ENCODE measurements around the gene DAD1.

The DAD1 gene

DNA sequence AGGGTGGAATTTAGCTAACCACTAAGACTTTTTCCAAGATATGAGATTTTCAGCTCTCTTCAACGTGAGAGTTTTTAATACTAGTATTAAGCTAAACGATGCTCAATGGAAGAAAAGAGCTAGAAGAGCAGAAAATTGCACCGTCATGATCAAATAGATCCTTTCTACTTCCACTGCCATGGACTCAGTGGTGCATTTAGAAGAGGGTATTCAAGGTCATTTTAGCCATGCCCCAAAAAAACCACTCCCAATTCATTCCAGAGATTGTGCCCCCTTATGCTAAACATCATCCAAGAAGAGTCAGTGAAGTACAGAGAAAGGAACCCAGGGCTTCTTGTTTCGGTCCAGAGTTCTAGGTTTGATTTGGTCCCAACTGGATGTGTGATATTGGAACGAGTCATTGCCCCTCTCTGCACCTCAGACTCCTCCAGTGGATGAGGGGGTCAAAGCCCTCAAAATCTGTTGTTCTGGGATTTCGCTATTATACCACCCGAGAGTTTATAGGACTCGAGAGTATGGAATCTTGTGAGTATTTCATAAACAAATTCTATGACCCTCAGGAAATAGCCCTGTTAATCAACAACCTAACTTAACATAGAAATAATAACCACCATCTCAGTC lies 55.2 kb downstream of the DAD1 start:
- DNase-seq: no peak

DNA sequence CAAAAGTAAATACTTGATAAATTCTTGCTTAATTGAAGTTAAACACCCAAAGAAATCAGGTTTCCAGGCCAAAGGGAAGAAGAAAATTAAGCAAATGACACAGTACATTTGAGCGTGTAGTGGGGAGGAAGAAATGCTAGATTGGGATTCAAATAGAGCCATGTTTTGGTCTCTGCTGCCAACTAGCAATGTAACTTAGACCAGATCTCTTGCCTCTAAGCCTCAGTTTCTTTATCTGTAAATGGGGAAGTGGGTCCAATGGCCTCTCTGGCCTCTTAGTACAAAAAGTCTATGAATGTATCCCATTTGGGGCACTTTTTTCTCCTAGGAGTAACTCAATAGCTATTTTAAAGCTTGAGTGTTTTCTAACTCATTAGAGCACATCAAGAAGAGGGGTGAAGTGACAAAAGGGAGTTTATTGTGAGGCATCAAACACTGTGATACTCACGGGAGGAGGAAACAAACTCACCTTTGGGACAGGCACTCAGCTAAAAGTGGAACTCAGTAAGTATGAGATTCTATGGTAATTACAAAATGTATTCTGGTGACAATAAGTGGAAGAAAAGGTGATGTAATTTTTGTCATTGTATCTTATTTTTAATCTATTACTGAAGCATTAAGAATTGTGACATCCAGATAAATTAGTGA lies 55.8 kb downstream of the DAD1 start:
- no peak for DNase-seq

DNA sequence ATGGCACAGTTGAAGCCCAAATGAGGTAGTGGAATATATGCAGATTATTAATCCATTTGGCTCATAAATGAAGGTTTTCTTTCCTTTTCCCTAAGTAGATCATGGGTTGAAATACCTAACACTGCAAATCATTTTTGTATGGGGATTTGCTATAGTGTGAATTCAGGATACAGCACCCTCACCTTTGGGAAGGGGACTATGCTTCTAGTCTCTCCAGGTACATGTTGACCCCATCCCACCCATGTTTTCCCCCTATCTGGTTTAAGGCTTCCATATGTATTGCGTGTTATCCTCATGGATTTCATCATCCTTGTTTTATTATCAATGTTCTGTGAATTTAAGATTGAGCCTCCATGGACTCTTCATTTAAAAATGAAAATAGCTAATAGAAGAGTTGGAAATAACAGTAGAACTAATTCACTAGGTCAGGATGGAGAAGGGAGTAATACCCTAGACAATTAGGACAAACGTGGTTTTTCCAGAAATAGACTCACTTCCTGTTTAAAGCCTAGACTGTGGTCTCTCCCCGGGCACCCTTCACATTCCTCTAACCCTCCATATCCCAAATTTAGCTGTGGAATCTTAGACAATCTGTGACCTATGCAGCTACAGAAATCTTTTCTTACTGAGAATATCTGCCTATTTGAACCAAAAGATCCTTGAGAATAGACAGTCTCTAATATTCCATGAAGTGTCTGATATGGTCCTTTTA lies 56.5 kb downstream of the DAD1 start:
- no peak for DNase-seq

DNA sequence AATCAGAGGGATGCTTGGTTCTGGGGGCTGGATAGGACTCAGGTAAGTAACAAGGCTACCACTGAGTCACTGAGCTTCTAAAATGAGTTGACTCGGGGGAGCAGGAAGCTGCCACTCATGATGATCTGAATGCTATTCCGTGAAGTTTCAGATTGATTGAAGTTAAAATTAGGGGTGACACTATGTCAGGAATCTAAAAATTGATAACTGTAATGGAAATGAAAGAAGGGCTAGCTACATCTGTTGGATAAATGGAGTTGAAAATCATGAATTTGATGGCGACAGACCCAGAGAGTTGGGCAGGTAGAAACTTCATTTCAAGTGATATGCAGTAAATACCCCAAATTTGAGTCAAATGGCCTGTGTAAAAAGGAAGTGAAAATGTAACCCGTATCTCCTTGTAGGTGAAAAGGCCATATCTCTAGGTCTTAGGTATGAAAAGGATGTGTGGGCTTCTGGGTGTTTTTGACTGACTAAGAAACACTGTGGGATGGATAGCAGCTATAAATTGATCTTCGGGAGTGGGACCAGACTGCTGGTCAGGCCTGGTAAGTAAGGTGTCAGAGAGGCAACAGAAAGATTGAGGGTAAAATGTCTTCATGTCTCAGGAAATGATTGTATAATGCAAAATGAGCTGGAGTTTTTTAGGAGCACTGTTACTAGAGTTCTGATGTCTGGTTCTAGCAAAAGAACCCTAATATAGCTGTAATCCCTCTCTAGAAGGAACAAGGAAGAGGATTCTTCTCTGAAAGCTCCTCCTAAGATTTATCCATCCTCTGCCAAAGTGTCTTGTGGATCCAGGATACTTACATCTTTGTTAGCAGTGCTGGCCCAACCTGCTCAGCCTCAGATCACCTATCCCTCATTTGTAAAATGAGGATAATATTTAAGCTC lies 57.3 kb downstream of the DAD1 start:
- DNase-seq: no peak

DNA sequence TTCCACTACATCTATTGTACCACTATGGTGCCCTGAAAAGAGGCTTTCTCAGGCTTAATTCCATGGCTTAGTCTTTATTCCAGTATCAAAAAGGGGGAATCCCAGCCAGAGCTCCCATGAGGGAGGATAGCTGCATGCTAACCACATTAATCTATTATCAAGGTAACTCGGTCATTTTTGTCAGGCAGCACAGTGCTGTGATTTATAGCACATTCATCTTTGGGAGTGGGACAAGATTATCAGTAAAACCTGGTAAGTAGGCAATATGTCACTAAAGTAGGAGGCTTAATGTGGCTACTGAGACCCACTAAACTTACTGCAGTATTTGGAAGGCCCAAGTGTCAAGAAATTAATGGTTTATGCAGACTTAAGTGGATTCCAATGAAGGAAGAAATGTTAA lies 58.9 kb downstream of the DAD1 start:
- DNase-seq: no peak

DNA sequence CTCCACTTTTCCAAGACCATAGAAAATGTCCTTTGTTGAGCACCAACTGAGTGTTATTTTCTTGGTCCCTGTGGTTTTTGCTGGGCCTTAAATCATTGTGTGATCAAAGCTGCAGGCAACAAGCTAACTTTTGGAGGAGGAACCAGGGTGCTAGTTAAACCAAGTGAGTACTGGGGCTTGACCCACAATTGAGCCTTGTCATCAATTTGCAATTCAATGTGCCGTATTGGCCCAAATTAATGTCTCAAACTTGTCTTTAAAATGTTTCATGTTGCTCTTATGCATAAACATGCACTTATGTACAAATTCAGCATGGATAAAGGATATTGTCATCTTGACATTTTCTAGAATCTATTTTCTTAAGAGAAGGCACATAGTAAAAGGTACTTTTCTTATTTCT lies 62.3 kb downstream of the DAD1 start:
- no peak for DNase-seq

DNA sequence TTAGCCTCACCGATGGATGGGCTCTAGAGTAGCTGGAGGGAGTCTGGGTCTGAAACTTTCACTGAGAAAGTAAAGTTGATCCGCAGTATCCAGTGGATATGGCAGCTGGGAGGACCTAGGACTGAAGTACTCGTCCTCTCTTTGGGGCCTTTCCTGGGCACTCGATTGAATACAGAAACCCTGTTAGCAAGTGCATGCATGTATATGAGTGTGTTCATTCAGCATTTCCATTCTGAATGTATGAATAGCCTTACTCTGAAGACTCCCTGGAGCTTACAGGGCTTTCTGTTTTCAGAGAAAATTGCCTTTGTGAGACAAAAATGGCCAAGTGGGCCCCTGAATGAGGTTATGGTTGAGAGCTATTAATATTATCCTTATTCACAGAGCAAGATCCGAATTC lies 62.8 kb downstream of the DAD1 start:
- no peak for DNase-seq

DNA sequence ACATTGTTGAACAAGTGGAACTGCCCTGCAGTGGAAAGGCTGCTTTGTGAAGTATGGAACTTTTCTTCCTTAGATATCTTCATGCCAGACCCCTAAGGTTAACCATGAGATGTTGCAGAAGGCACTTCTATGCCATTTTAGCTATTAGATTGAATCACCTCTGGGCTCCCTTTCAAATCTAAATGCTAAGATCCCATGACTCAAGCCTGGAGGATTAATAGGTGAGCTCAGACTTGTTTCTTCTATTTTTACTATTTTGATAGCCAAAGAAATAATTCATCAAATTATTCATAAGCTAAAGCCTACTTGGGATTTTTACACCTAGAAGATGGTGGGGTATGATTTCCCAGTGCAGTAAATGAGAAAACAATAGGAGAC lies 64.3 kb downstream of the DAD1 start:
- no peak for DNase-seq

DNA sequence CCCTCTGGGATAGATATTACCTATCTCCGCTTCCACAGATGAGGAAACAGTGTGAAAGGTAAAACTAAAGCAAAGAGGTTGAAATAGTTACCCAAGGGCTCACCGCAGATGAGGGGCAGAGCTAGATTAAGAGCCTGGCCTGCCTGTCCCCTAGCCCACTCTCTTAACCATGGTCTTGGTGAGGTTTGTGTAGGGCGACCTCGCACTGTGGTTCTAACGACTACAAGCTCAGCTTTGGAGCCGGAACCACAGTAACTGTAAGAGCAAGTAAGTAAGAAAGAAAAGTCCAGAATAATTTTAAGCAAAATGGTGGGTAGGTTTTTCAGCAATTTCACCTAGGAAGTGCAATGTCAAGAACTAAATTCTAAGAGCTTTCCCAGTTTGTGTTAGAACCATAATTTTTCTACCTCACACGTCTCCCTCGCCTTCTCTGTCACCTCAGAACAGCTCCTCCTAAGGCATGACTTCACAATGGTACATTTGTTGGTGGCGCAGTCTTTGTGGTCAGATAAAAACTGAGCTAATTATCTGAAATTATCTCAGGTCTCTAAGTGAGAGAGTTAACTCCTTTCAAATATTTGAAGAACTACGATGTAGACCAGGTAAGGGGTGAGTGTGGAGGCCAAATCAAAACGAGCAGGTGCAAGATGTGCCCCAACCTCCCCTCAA lies 64.8 kb downstream of the DAD1 start:
- no peak for DNase-seq

DNA sequence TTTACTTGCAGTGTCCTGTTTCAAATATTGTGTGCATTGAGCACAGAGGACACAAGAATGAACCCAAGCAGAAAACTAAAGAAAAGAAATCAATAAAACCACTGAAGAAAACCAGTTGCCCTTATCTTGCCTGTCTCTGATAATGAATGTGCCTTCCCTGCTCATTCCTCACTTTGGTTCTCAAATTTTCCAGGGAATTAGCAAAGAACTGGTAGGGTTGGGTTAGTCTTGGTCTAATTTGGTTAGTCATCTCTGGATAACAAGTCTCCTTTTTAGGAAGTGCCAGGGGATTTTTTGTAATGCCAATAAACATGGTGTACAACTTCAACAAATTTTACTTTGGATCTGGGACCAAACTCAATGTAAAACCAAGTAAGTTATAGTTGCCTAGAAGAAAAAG lies 65.7 kb downstream of the DAD1 start:
- no peak for DNase-seq

DNA sequence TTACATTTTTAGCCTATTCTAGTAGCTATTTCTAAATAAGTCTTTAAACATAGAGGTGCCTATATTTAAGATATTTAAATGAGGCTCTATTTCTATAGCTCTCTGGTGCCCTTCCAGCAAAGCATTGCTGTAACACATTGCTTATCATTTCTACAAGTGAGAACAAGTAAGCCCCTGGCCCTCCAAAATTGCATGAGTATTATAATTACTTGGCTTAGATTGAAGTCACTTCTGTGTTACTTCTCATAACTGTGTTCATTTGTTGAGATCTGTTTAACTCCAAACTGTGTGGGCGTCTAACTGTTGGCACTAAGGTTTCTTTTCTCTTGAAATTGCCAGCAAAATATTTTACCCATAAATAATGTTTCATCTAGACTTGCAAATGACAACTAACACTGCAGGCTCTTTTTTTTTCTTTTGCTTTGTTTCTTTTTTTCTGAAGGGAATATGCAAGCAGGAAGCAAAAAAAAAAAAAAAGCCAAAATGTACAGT lies 66.5 kb downstream of the DAD1 start:
- no peak for DNase-seq

DNA sequence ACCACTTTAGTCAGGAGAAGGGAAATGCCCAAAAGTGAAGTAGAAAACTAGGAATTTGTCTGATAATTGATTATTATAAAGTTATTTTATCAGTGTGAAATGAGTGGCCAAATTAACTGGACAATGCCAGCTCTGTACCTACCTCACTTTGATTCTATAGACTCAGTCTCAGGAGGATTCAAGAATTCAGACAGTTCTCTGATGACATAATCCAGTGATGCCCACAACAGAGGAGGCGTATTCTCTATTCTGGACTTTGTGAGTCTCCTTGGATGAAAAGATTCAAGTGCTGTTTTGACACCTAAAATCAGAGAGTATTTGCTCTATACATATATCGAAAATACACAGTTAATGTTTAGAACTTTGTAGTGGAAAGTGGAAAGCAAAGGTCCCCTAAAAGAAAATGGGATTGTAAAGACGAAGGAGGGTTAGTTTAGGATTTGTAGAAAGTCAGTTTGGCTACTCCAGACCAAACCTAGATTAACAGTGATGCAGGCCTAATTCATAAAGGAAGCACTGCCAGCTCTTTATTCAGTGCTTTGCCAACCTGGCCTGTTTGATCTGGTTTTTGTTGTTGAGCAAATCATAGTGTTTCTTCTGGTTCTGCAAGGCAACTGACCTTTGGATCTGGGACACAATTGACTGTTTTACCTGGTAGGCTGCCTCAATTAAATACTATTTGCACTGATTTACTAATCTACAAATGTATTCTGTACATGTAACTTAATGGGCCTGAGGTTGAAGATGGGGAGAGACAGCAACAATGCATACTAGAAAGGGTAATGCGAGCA lies 67.4 kb downstream of the DAD1 start:
- no peak for DNase-seq

DNA sequence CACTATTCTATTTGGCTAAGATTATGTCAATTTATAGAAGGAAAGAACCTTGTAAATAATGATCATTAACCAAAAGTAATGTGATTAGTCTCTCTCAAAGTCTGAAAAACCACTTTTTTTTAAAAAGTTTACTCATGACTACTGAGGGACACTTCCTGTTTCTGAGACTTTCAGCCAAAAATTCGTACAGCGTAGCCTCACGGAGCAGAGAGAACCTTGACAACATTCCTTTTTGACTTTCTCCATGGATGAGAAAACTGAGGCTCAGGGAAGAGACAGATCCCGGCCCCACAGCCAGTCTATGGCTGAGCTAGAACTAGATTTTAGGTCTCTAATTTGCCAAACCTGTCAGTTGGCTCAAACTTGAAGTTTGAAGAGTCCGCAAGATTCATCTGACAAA lies 68.2 kb downstream of the DAD1 start:
- no peak for DNase-seq

DNA sequence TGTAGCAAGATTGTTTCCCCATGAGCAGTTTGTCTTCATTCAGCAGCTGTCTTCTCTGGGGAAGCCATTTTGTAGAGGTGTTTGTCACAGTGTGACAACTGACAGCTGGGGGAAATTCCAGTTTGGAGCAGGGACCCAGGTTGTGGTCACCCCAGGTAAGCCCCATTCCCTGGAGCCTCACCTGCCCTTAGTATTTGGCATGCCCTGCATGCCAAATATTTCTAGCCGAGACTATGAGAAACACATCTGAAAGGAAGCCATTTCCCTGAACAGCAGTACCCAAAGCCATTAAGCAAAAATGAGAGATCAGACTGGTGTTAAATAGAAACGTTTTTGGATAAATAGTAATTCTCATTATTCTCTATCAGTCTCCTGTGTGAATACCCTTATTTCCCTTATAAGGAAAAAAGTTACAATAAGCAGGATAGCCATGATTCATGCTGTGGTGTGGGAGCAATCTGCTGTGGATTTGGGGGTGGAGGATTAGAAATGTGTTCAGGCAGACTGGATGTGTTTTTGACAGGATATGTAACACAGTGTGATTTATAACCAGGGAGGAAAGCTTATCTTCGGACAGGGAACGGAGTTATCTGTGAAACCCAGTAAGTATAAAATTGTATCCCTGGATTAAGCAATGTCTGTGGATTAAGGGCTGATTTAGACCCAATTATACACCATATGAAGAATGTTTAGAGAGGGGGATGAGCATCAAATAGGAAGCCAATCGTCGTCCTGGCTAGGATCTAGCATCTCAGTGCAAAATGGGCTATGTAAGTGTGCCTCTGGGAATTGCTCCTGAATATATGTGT lies 68.9 kb downstream of the DAD1 start:
- no peak for DNase-seq

DNA sequence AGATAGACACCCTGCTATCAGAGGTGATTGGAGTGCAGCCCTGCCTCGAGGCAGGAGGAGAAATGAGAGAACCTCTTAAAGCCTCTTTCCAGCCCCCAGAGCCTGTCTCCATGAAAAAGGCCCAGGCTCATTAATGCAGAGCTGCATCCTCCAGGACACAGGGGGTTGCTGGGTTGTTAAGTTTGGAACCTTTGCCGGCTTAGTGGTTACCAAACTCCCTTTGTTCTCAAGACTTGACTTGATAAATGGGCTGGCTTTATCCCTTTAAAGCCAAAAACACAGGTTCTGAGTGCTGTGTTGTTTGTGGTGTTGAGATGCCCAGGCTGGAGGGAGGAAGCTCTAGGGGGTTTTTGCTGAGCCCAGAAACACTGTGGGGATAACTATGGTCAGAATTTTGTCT lies 71.0 kb downstream of the DAD1 start:
- DNase-seq: no peak

DNA sequence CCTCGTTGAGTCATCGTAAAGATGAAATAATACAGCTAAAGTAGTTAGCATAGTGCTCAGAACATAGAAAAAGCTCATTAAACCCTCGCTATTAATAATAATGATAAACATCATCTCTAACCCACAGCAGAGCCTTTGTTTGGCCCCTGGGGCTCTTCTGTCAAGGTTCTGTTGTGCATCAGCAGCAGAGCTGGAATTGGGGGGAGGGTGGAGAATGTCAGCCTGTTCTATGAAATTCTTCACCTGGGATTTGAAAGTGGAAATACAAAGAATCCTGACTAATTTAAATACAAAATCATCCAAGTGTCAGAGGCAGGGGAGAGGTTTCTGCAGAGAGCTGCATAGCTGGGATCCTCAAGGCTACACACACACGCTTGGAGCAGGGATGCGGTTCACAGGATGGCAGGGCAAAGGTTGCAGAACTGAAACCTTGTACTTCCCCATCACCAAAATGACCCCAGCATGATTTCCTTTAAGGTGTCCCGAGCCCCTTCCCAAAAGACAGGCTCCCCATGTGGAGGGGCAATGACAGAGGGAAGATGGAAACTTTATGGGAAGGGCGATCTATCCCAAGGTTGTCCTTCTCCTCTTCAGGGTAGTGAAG lies 71.8 kb downstream of the DAD1 start:
- DNase-seq: no peak

DNA sequence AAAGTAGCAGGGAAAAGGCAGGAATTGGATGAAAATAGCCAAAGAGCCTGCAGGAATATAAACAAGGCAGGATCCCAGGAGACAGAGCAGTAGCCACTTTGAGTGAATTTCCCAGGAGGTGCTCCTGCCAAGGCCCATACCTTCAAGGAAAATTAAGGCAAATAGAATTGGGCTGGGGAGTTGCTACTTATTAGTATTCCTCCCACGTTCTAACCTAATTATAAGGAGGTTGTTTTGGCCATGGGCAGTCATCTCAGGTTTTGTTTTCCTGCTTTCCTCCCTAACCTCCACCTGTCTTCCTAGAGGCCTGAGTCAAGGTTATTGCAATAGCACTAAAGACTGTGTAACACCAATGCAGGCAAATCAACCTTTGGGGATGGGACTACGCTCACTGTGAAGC lies 73.1 kb downstream of the DAD1 start:
- DNase-seq: no peak
